Right lobe of liver (tissue), 4 donors: ENCODE measurements around the gene RGS9BP.

Experiments
- POLR2A ChIP-seq: fragments of 450-650 bp; IDR thresholded peaks from one replicate; pipeline ENCODE4 v1.6.1; 2017; ENCODE audit warnings: antibody characterized with exemption, mild to moderate bottlenecking
- TF ChIP-seq, protein P1 (sequence below), 4 donors: fragments of 200-600 bp in 3 of 4; fragments of 450-650 bp in 1 of 4; IDR thresholded peaks; one replicate each; pipeline versions ENCODE4 v1.5.1 to v1.8.0; 2016 to 2022; ENCODE audit warnings: antibody characterized with exemption in 4 of 4, mild to moderate bottlenecking in 2 of 4
- donor health status: DM: no; HTN: no; CAD: no.
- donor health status: DM: no; HTN: no; CAD: no.
- donor health status: DM: no; HTN: yes; CAD: no.

DNA sequence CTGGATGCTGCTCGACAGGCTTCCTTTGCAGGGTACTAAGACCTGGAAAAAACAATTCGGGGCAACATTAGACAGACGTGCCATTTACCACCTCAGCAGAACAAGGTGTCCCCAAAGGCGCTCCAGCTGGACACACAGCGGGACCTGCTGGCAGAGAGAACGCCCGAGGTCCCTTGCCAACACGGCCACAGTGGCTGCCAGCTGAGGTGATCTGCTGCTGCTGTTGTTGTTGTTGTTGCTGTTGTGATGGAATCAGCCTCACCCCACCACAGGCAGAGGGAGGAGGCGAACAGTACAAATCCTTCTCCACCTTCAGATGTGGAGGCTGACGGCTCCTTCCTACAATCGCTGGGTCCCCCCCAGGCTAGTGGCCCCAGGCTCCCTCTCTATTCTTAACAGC lies 25.9 kb upstream of the RGS9BP start:
- TF ChIP-seq, protein P1, sequence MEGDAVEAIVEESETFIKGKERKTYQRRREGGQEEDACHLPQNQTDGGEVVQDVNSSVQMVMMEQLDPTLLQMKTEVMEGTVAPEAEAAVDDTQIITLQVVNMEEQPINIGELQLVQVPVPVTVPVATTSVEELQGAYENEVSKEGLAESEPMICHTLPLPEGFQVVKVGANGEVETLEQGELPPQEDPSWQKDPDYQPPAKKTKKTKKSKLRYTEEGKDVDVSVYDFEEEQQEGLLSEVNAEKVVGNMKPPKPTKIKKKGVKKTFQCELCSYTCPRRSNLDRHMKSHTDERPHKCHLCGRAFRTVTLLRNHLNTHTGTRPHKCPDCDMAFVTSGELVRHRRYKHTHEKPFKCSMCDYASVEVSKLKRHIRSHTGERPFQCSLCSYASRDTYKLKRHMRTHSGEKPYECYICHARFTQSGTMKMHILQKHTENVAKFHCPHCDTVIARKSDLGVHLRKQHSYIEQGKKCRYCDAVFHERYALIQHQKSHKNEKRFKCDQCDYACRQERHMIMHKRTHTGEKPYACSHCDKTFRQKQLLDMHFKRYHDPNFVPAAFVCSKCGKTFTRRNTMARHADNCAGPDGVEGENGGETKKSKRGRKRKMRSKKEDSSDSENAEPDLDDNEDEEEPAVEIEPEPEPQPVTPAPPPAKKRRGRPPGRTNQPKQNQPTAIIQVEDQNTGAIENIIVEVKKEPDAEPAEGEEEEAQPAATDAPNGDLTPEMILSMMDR (IDR thresholded peaks at IDR 0.05): no peak
- no peak for TF ChIP-seq POLR2A
